ENCODE data around the gene ZNF837.

The ZNF837 gene

GRCh38 chr19:58353717-58354477 lies 26.9 kb downstream of the ZNF837 start:
- DNase-seq (ENCODE audit: extremely low read depth, insufficient read length), result no peak
- TF ChIP-seq CTCF (IDR thresholded peaks at IDR 0.05; ENCODE audit: insufficient read depth, low read length, poor library complexity, severe bottlenecking), result no peak
- H3K27me3 ChIP-seq (replicated peaks; ENCODE audit: control insufficient read depth, insufficient read depth, low read length), result no peaks in the 10 kb centered on the region
- H3K36me3 ChIP-seq (ENCODE audit: control insufficient read depth, insufficient read depth, low read length), result peaks cover 2% of the 10 kb centered on the region
- H3K4me3 ChIP-seq (replicated peaks; ENCODE audit: low read depth, low read length), result no peak overlapping the region

- DNase-seq (ENCODE audit: extremely low read depth, insufficient read length), result no peak
- H3K4me3 ChIP-seq (replicated peaks; ENCODE audit: low read depth, low read length), result no peak within 1 kb of the TSS
- no peak for TF ChIP-seq CTCF (IDR thresholded peaks at IDR 0.05; ENCODE audit: insufficient read depth, low read length, poor library complexity, severe bottlenecking)
- H3K36me3 ChIP-seq (ENCODE audit: control insufficient read depth, insufficient read depth, low read length), result peaks cover 2% of the 10 kb centered on the region
- H3K27me3 ChIP-seq (replicated peaks; ENCODE audit: control insufficient read depth, insufficient read depth, low read length), result no peaks in the 10 kb centered on the region
Measured at GRCh38 chr19:58352760-58353671, 27.8 kb downstream of the ZNF837 start, which contains the start of gene A1BG. Gene A1BG (minus strand): TSS chr19:58353492. CDS start chr19:58353437, 55 bp downstream.

GRCh38 chr19:58351990-58352755 lies 28.7 kb downstream of the ZNF837 start:
- TF ChIP-seq CTCF (IDR thresholded peaks at IDR 0.05; ENCODE audit: insufficient read depth, low read length, poor library complexity, severe bottlenecking), result no peak
- no peak for DNase-seq (ENCODE audit: extremely low read depth, insufficient read length)
- Histone ChIP-seq H3K36me3 (ENCODE audit: control insufficient read depth, insufficient read depth, low read length) (peaks cover 2% of the 10 kb centered on the region), H3K27me3 (replicated peaks; ENCODE audit: control insufficient read depth, insufficient read depth, low read length) (no peaks in the 10 kb centered on the region), H3K4me3 (replicated peaks; ENCODE audit: low read depth, low read length) (no peak overlapping the region)

- TF ChIP-seq CTCF (IDR thresholded peaks at IDR 0.05; ENCODE audit: insufficient read depth, low read length, poor library complexity, severe bottlenecking), result no peak
- no peak for DNase-seq (ENCODE audit: extremely low read depth, insufficient read length)
Measured at GRCh38 chr19:58351558-58351878, 29.3 kb downstream of the ZNF837 start.

GRCh38 chr19:58350871-58351557 lies 29.8 kb downstream of the ZNF837 start:
- Histone ChIP-seq H3K27me3 (replicated peaks; ENCODE audit: control insufficient read depth, insufficient read depth, low read length) (no peaks in the 10 kb centered on the region), H3K4me3 (replicated peaks; ENCODE audit: low read depth, low read length) (no peak overlapping the region), H3K36me3 (ENCODE audit: control insufficient read depth, insufficient read depth, low read length) (peaks cover 2% of the 10 kb centered on the region)
- no peak for TF ChIP-seq CTCF (IDR thresholded peaks at IDR 0.05; ENCODE audit: insufficient read depth, low read length, poor library complexity, severe bottlenecking)
- DNase-seq (ENCODE audit: extremely low read depth, insufficient read length), result no peak

More at GRCh38 chr19:58351558-58351878, 29.3 kb downstream of the ZNF837 start:
- no peaks in the 10 kb centered on the region for H3K27me3 ChIP-seq (replicated peaks; ENCODE audit: control insufficient read depth, insufficient read depth, low read length)
- no peak overlapping the region for H3K4me3 ChIP-seq (replicated peaks; ENCODE audit: low read depth, low read length)
- peaks cover 2% of the 10 kb centered on the region for H3K36me3 ChIP-seq (ENCODE audit: control insufficient read depth, insufficient read depth, low read length)

Measured in GM06990 (cell line).